GM19397 (cell line): ENCODE measurements around the gene SLC1A1.

Experiments used
- ATAC-seq: cut with Tn5 transposase; IDR thresholded peaks from one replicate; pipeline ENCODE4 v1.9.1; 2021; ENCODE audit warnings: mild to moderate bottlenecking, moderate library complexity; ENCODE audit not compliant: unreplicated experiment

The SLC1A1 gene

GRCh38 chr9:4614627-4615026, 124.4 kb downstream of the SLC1A1 start:
- ATAC-seq = no peak

- no peak for ATAC-seq
Observed at GRCh38 chr9:4615251-4615650, 125.0 kb downstream of the SLC1A1 start.

- no peak for ATAC-seq
Observed at GRCh38 chr9:4615778-4616177, 125.5 kb downstream of the SLC1A1 start.

- ATAC-seq = no peak
Observed at GRCh38 chr9:4617752-4618151, 127.5 kb downstream of the SLC1A1 start.

GRCh38 chr9:4618700-4619099, 128.4 kb downstream of the SLC1A1 start:
- ATAC-seq = no peak

GRCh38 chr9:4620057-4620765, 129.9 kb downstream of the SLC1A1 start:
- no peak for ATAC-seq

GRCh38 chr9:4620881-4621555, 130.8 kb downstream of the SLC1A1 start:
- no peak for ATAC-seq

GRCh38 chr9:4622016-4622415, 131.7 kb downstream of the SLC1A1 start:
- ATAC-seq = no peak

- no peak for ATAC-seq
Observed at GRCh38 chr9:4630836-4631235, 140.6 kb downstream of the SLC1A1 start.
